ENCODE data around the gene COX6A1.

DNA sequence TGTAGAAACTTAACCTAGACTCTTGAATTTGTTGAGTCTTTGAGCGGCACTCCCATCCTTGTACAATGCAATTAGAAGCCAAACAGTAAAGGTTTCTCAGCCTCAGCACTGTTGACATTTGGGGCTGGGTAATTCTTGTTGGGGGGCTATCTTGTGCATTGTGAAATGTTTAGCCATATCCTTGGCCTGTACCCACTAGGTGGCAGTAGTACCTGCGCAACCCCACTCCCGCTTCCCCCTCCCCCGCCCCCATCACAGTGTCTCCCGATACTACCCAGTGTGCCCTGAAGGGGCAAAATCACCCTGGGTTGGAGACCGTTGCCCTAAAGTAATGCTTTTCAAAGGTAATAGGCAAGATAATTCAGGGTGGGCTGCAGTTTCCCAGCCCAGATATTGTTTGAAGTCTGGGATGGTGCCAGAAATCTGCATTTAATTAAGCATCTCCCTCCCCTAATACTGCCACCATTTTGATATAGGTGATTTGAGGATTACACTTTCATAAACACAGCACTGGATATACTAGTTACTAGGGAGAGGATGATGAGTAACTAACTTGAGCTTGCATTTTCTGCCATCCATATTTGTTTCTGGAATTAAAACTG lies 1.8 kb downstream of the COX6A1 start:
- TF ChIP-seq CTCF (IDR thresholded peaks at IDR 0.05) (peak in 5 of 6 experiments; percentile 44 to 80 (median 56)), POLR2A (IDR thresholded peaks at IDR 0.05) (no peak)

All from Peyer's patch (tissue), 4 donors.